SH-SY5Y (cell line): ENCODE results near the gene PABPN1L.

Experiments used
- GATA2 ChIP-seq: IDR thresholded peaks from 2 replicates; pipeline ENCODE4 v1.6.1; 2011; ENCODE audit warnings: mild to moderate bottlenecking, low read depth, low read length
- GATA3 ChIP-seq: IDR thresholded peaks from 2 replicates; pipeline ENCODE4 v1.6.1; 2011; ENCODE audit warnings: low read depth, mild to moderate bottlenecking, low read length, moderate library complexity

DNA sequence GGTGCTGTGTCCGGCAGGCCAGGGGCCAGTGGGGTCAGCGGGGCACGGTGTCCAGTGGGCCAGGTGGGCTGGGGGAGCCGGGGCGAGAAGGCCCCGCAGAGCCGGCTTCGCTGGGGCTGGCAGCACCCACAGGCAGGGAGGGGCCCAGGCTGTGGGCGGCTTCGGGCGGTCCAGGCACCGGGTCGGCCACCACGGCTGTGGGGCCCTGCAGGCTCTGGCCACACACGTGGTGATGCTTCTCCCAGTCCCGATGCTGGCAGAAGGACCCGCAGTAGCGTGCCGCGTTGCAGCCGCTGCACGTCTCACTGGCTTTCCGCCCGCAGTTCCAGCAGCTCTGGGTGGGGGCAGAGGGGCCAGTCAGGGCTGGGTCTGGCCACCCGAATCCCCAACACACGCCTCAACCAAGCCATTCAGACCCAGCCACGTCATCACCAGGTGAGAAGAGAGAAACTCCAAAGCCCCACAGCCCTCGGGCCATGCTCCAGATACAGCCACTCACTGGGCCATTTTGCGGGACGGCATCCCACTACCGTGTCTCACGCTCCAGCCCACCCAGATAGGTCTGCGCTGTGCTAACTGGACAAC lies 10.6 kb upstream of the PABPN1L start:
- no peak for TF ChIP-seq GATA2
- no peak for TF ChIP-seq GATA3
